Measurements from ENCODE around the gene CDNF.

The CDNF gene

DNA sequence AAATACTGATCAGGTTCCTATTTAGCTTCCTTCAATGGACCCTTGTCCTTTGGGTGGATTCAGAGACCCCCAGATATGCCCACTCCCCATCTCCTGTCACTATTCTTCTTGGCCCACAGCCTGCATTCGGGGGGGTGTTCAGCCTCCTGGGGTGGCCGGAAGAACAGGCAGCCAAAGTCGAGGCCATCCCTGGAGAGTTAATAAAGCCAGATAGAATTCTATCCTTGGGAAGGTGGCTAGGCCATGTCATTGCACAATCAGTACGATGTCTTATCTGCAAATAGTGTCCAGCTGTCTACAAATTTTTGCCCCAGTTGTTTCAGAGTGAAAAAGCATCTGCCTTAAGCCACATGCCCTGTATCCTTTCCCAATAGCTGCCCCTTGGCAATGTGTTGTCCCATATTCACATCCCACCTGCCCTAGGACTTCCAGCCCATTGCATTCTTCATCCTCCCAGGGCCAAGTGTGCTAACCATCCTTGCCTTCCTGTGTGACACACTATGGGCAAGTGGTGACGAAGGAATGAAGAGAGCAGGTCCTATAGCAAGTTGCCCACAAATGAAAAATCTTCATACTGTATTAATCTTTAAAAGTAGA is 53.3 kb downstream of the CDNF start:
- DNase-seq = no peak

DNA sequence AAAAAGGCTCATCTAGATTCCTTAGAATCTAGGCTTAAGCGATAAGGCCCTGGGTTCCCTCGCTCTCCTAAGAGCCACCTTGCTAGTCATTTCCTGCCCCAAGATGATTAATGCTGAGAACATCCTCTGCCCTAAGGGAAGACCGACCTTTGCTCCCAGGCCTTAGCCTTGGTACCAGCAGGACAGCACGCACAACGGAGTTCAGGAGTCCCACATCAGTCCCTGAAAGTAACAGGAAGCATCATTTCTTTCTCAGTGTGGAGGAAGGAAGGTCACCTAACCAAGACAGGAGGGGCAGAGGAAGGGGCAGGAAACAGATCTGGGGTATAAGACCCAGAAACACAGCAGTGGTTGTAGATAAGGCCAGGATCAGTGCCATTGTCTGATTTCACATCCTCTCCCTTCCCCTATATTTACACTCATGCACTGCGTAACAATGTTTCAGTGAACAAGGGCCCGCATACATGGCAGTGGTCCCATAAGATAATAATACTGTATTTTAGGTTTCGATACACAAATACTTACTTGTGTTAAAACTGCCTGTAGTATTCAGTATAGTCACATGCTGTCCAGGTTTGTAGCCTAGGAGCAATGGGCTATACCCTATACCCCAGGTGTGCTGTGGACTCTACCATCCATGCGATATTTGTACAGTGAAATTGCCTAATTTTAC is 55.0 kb downstream of the CDNF start:
- DNase-seq = no peak

DNA sequence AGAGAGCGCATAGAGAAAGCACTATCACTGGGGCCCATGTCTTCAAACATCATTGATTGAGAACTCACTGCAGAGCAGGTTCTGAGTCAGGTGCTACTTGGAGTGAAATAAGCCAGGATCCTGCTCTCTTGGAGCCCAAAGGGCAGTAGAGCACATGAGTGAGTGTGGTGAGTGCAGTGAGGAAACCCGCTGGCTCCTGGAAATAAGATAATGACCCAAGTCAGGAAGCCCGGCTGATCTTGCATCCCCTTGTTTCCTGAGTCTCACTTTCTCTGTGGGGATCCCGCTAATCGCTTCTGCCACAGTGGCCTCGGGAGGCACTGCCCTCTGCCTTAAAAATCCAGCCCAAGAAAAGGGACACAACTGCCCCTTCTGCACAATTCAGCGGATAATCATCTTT is 56.1 kb downstream of the CDNF start:
- DNase-seq = no peak

DNA sequence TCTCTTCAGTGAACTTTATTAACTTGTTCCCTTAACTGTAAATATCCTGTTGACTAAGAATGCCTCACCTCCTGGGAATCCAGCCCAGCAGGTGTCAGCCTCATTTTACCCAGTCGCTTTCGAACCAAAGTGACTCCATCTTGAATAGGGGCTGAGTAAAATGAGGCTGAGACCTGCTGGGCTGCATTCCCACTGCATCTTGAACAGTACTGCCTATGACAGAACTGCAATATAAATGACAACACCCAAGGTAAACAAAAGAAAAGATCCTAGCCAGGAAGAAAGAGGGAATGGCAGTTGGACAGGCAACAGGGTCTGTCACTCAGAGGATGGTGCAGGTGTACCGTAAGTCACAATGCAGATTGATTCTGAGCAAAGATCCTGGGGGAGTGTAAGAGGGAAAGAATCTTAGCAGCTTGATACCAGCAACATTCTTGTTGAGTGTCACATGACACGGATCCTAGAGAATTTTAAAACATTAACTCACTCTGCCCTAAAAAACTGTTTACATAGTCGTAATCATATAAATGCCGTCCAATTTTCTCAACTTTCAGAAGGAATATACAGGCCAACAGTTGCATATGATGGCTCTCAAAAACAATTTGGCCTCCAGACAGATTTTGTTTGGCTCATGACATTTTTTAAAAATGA is 58.7 kb downstream of the CDNF start:
- no peak for DNase-seq

DNA sequence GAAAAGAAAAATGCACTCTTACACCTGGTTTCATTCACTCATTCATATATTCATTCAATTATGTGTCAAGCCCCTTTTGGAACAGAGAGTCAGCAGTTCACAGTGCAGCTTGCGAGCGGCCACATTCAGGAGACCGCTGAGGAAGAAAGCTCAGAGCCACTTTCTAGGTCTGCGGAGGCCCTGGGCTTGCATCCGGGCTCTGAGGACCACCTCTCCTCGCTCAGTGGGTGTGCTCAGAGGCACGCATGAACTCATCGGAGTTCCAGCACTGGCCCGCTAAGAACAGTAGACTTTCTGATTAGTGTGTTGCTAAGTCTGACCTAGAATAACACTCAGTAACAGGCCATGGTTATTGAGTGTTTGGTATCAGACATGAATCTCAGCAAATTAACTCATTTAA is 61.3 kb downstream of the CDNF start:
- DNase-seq = no peak

DNA sequence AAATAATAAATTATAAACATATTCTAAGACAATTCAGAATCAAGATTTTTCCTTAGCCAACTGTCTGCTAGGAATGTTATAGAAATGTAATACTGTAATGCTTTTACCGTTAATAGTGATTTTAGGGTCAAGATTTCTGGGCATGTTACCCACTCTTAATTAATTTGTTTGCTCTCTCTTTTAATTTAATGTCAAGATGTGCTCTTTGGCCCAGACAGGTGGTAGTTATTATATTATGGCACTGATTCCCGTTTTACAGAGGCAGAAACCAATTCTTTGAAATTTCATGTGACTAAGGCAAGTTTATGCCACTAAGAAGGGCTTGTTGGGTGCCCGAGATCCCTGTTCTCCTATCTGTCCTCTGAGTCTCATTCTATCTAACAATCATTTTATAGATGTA is 62.2 kb downstream of the CDNF start:
- DNase-seq = no peak

DNA sequence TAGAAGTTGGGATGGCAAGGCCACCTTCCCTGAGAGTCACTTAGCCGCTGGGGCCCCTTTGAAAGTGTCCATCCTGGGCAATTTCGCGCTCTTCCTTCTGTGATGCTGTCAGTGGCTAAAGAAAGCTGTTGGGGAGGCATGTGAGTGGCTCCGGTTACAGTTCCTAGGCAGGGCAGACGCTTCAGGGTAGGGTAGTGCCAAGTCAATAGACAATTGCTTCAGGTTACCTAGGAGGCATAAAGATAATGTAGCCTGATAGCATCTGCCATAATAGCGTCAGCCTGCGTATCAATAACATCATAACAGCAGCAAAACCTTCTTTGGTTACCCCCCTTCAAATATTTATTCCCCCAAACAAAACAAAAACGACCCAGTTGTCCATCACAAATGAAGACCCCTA is 63.0 kb downstream of the CDNF start, which contains the start of gene FAM107B:
Gene FAM107B (minus strand): TSS at position 101 of the 400 bp plus-strand sequence. CDS start 234 bp downstream, outside the sequence.
- DNase-seq = no peak

DNA sequence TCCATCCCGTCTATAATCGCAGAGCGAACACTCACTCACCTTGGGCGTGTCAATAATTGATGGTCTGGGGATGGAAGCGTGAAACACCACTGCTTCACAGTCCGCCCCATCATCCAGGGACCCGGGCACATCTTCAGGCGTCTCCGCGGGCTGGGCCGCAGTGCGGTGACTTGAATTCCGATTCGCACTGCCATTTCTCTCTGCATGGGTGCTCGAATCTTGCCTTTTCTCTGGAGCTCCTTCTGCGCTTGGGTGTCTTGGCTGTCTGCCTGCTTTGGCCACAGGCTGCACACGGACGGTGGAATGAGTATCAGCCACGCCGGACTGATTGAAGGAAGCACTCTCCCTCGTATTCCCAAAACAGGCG is 63.6 kb downstream of the CDNF start:
- DNase-seq = no peak

DNA sequence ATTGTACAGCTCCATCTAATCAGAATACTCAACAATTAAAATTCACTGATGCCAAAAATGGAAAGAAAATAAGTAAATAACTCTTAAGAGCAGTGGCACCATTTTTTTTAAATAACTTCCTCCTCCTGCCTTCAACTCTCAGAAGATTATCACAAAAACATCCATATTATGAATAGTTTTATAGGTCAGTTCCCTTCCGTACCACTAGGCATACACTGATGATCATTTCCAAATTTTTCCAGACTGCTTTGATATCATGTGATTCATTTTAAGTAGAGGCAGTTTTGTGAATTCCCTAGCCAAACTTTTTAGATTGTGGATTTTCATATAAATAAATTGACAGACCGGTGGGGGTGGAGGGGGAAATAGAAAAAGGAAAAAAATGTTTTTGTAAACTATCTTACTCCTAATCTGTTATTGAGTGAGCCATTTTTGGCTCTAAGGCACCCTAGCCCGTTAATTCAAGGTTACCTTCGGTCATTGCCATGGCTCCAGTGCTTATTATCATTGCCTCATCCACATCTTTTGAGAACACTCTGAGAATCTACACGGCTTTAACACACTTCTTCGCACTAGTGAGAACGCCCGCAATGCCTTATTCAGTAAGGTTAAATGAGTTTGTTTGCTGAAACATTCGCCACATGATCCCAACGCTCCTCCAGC is 64.2 kb downstream of the CDNF start:
- DNase-seq = no peak

DNA sequence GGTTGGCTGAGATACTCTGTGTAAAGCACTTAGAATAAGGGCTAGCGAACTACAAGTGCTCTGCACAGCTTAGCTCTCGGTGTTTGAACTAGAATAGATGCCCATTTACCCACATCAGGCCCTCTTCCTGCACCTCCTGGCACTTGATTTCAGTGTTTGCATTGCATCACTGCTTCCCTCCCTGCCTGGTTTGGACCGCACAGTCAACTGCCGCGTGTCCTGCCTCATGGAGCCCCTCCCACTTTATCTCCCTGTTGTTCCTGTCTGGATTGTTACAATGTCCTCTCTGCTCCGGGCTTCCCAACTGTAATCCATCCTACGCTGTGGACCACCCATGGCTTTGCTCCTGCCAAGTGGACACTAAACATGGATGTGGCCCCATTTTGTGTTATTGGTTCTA is 65.4 kb downstream of the CDNF start:
- no peak for DNase-seq

DNA sequence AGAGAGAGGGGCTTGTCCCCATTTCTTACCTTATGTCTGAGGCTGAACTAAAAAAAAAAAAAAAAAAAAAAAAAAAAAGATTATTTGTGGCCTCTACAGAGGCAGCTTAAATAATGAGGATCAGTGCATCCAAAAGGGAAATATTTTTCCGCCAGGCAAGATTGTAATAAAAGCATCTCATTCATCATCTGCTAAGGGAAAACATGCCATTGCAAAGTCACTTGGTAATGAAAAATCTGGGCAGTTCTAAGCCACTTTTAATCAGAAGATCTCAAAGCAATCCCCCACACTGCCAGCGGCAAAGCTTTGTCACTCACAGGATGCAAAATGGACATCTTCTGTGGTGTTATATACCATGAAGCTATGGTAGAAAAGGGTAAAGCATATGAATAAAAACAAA is 66.9 kb downstream of the CDNF start:
- no peak for DNase-seq

All from NCI-H2081 treated with DMSO at 0.1 percent for 48 hours (cell line).